GM18907 (cell line): ENCODE results near the gene STK11.
"Not testable (repeated sequence)": the region's sequence is repeated elsewhere in the genome, so short reads cannot be mapped to it uniquely, and the experiment has no call there.

Experiments
- ATAC-seq: cut with Tn5 transposase; IDR thresholded peaks from one replicate; pipeline ENCODE4 v1.9.1; 2021; ENCODE audit warnings: mild to moderate bottlenecking, moderate library complexity; ENCODE audit not compliant: unreplicated experiment

Gene STK11

GRCh38 chr19:1168572-1169410 lies 36.8 kb upstream of the STK11 start:
- no peak for ATAC-seq

DNA sequence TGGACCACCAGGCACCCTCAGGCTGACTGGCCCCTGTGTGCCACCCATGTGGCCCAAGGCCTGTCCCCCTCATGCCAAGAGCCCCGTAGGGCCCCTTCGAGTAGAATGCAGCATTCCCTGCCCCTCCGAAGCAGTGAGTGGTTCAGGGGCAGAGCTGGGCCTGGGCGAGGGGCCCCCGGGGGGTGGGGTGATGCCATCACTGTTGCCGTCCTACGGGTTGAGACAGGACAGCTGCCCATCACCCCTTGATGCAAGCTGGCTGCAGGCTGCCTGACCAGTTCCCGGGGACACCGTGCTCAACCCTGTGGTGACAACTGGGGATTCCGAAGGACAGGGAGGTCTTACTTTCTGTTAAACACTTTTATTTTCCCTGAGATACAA lies 36.2 kb upstream of the STK11 start:
- no peak for ATAC-seq

DNA sequence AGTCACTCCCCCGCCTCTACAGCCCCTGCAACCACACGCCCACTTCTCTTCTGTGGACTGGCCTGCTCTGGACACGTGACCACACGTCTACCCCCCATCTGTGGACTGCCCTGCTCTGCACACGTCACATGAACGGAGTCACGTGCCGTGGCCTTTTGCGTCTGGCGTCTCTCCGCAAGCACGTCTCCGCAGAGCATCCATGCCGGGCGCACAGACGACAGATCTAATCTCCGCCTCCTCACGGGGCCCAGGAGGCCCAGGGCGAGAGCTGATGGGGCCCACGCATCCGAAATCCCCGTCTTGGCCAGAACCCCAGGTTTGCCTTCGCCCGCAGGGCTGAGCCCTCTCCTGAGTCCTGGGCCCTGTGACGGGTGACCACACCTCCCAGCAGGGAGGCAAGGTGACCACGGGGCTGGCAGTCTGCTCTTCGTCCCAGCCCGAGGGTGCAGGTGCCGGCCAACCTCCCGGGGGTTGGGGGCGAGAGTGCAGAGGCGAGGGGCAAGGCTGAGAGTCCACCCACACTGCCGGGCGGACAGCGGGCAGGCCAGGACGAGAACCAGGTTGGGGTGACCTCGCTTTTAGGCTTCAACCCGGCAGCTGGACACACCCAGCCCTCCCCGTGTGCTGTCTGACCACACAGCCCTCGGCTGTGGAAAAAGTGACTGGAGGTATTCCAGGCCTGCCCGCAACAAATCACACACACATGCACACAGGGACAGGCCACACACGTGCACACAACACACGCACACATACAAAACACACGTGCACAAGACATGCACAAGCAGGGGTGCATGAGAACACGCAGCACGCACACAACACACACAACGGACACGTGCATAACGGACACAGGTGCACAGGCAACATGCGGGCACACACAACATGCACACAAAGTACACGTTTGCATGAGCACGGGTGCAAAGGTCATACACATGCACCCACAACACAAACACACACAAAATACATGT lies 35.4 kb upstream of the STK11 start:
- no peak for ATAC-seq

GRCh38 chr19:1170938-1171754 lies 34.4 kb upstream of the STK11 start:
- no peak for ATAC-seq

DNA sequence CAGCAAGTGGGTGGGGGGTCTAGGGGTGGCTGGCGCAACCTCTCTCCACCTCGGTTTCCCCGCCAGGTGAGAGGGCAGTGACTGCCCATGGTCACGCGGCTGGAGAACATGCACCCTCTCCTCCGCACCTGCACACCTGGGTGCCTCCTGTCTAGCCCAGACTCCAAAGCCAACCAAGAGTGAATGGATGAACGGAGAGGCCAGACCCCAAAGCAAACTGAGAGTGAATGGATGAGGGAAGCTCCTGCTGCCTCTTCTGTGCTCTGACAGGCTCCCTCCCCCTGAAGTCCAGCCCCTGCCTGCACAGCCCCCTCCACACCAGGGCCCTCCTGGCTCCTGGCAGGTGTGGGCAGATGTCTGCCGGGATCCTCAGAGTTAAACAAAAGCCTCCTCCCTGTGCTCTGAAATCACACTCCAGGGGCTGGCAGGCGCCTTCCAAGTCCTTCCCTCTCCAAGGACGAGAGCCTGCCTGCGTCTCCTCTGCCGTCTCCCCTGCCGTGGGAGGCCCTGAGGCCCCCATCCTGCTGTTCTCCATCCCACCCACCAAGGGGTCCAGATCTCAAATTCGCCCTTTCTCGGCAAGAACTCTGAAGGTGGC lies 33.7 kb upstream of the STK11 start:
- no peak for ATAC-seq

- no peak for ATAC-seq
These were observed 33.0 kb upstream of the STK11 start for GRCh38 chr19:1172353-1173158.

- no peak for ATAC-seq
These were observed 32.3 kb upstream of the STK11 start for GRCh38 chr19:1173159-1173844.

DNA sequence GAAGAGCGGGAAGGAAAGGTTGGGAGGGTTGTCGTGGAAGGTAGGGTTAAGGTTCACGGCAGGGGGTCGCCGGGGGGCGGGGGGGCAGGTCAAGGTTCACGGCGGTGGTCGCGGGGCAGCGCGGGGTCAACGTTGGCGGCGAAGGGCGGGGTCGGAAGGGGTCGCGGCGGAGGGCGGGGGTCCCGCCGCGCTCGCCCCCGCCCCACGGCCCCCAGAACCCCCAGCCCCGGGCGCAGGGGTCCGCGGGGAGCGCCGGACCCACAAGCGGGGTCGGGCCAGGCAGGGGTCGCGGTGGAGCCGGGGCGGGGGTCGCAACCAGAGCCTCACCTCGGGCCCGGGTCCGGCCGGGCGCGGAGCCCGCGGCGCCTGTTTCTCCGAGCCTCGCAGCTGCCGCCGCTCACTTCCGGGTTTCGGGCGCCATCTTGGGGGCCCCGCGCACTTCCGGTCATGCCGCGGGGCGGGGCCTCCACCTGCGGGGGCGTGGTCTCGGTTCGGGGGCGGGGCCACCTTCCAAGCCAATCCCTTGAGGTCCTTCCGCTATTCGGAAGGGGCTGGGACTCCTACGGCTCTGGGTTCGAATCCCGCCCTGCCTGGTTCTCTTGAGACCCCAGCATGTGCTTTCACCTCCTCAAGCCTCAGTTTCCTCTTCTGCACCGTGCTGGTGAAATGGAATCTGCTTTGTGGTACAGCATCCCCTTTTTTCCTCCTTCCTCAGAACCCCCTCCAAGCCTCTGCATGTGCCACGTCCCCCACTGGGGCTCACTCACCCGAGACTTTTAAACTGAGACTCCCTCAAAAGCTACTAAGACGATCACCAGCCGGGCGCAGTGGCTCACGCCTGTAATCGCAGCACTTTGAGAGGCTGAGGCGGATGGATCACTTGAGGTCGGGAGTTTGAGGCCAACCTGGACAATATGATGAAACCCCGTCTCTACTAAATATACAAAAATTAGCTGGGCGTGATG lies 31.5 kb upstream of the STK11 start, which contains the start of gene SBNO2:
TSS of gene SBNO2 (minus strand) at position 424 of the 965 bp plus-strand sequence. CDS start 19,992 bp downstream, outside the sequence.
- ATAC-seq: peak; percentile 50

GRCh38 chr19:1177322-1178114 lies 28.1 kb upstream of the STK11 start:
- ATAC-seq: no peak

GRCh38 chr19:1181606-1182005 lies 24.0 kb upstream of the STK11 start:
- no peak for ATAC-seq

DNA sequence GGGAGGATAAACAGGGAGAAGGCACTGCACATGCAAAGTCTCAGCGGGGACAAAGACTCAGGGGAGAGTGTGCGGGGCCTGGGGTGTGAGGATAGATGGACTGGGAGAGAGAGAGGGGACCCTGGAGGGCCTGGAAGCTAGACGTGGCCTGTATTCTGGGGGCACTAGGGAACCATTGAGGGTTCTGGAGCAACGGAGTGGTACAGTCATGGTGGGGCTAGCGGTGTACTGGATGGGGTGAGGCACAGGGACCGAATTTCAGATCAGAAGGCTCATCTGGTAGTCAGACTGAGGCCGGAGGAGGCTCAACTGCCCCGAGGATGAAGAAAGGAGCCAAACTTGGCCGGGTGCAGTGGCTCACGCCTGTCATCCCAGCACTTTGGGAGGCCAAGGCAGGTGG lies 23.5 kb upstream of the STK11 start:
- ATAC-seq: no peak

DNA sequence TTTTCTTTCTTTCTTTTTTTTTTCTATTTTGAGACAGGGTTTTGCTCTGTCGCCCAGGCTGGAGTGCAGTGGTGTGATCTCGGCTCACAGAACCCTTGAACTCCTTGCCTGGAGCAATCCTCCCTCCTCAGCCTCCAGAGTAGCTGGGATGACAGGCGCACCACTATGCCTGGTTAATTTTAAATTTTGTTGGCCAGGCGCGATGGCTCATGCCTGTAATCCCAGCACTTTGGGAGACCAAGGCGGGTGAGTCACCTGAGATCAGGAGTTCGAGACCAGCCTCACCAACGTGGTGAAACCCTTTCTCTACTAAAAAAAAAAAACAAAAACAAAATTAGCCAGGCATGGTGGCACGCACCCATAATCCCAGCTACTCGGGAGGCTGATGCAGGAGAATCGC lies 22.9 kb upstream of the STK11 start:
- ATAC-seq: no peak

DNA sequence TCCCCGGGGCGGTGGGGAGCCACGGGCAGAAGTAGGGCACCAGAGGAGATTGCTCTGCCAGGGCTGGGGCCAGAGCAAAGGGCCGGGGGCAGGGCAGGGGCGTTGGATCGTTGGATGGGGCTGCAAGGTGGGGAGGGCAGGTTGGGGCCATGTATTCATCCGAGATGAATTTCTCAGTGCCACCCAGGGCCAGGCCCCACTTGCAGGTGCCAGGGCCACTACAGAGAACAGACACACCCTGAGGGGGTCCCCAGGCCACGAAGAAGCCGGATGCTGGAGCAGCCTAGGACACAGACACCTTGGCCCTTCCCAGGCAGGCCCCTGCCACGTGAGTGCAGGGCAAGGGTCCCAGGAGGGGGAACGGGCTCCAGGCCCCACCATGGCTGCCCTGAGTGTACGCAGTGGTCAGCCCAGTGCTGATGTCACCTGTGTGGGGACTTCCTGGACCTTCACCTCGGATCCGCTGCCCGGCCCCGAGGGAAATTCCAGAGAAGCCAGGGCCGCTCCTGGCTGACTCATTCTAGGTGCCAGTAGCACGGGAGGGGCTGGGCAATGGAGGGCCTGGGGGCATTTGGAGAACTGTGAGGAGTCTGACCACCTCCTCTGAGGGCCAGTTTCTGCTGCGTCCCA lies 21.9 kb upstream of the STK11 start:
- peak; percentile 55 for ATAC-seq

- no peak for ATAC-seq
These were observed 16.2 kb upstream of the STK11 start for GRCh38 chr19:1189419-1189818.

GRCh38 chr19:1199531-1199930 lies 6.0 kb upstream of the STK11 start:
- no peak for ATAC-seq

DNA sequence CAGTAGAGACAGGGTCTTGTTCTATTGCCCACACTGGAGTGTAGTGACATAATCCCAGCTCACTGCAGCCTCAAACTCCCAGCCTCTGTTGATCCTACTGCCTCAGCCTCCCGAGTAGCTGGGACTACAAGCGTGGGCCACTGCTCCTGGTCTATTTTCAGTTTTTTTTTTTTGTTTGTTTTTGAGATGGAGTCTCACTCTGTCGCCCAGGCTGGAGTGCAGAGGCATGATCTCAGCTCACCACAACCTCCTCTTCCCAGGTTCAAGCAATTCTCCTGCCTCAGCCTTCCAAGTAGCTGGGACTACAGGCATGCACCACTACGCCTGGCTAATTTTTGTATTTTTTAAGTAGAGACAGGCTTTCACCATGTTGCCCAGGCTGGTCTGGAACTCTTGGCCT lies 5.0 kb upstream of the STK11 start:
- not testable (repeated sequence) for ATAC-seq
